Skin epidermis (tissue), 12 donors: ENCODE data around the gene RPTOR.
A peak's percentile ranks its signal among the peaks of the same experiment; 100 is the strongest.

Source experiments
- H3K27ac ChIP-seq, 21 experiments: fragments of 200-600 bp; sonication (generic) in 11 of 21; one replicate each; pipeline ENCODE4 v1.5.0; 2020; ENCODE audit warnings: mild to moderate bottlenecking in 3 of 21, inconsistent platforms in 2 of 21, moderate library complexity in 2 of 21
- H3K4me3 ChIP-seq, 7 experiments: fragments of 200-600 bp; sonication (generic) in 2 of 7; one replicate each; pipeline ENCODE4 v1.5.0; 2020; ENCODE audit warnings: inconsistent platforms in 2 of 7, mild to moderate bottlenecking in 2 of 7, moderate library complexity in 1 of 7

The RPTOR gene

DNA sequence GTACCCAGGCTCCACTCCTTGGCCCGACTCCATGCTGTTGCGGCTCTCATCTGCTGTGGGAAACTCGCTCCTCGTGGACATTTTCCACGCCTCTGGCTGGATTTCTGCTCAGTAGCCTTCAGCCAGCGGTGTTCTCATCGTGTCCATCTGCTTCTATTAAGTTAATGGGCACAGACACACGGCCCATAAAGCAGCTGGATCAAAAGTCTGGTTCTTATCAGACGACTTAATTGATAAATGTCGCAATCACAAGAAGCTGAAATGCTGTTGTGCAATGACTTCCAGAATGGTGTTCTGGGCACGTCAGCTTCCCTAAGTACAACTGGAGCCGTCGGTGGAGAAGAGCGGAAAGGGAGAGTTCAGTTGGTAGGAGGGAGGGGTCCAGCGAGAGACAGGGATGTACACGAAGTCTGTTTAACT is 235.3 kb downstream of the RPTOR start:
- H3K4me3 ChIP-seq, result no peak overlapping the region
- H3K27ac ChIP-seq, result peak overlapping the region in 6 of 21 experiments; percentile 29 to 67 (median 62)

DNA sequence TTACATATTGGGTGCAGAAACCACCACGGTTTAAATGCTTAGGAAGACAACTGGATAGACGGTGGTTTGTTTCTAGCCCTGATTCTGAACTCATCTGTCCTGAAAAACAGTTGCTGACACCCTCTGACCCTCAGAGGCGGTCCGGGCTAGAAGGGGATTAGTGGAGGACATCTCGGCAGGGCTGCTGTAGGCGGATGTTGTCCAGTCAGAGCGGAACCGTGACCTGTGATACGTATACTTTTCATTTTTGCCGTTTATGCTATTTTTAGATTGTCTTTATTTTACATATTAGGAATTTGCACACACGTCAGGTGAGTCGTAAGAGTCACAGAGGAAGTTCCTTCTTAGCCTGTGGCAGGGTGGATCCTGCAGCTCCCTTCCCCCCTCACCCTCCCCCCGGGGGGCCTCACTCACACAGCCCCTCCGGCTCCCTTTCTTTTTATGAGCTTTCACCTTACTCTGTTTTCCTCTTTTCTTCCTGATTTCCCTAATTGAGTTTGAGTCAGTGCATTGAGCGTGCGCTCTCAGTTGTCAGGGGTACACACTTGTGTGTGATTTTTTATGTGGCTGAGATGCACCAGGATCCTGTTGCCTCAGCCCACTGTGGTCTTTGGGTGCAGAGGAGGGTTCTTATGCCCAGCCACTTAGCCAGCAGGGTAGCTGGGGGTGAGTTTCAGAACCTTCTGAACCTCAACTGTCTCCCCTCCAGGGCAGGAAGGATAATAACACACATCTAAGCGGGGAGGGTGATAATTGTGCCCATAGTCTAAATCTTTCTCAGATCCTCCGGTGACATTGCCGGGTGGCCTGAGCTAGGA is 236.0 kb downstream of the RPTOR start:
- no peak overlapping the region for H3K4me3 ChIP-seq
- H3K27ac ChIP-seq, result peak overlapping the region in 10 of 21 experiments; percentile 0 to 67 (median 44)

DNA sequence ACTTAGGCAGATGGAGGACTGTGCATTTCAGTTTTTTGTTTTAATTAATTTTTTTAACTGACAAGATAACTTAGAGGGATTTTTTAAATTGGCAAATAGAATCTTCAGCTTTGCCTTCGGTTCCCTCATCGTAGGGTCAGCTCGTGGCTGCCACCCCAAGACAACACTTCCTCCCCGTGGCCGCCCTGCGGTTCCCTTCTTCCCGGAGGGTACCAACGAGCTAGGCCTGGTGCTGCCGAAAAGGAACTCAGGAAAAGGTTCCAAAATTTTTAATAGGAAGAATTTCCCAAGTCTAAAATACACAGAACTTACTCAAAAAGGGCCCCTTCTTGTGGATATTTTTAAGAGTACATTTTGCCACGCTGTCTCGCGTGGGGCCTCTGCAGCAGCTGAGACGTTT is 236.6 kb downstream of the RPTOR start:
- Histone ChIP-seq H3K27ac (peak overlapping the region in 9 of 21 experiments; percentile 0 to 67 (median 37)), H3K4me3 (no peak overlapping the region)

DNA sequence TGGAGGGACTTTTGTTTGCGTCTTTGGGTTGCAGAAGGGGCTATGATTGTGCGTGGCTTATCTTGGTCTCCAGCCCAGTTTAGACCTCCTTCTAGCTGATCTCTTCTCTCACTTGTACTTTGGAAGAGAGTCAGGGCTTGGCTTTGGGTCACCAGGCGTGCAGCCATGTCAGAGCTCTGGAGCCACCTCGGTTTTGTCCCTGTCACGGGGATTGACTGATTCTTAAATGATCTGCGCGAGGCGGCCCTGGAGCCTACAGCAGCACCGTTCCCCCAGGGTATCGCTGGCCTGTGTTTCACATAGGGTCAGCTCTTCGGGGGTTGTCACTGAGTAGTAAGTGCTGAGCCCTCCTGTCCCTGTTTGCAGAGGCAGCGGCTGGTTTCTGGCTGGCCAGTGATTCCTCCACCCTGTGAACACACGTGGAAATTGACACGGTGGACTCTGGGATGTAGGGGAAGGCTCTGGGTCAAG is 237.2 kb downstream of the RPTOR start:
- Histone ChIP-seq H3K4me3 (no peak overlapping the region), H3K27ac (peak overlapping the region in 2 of 21 experiments; percentile 56 to 79)

DNA sequence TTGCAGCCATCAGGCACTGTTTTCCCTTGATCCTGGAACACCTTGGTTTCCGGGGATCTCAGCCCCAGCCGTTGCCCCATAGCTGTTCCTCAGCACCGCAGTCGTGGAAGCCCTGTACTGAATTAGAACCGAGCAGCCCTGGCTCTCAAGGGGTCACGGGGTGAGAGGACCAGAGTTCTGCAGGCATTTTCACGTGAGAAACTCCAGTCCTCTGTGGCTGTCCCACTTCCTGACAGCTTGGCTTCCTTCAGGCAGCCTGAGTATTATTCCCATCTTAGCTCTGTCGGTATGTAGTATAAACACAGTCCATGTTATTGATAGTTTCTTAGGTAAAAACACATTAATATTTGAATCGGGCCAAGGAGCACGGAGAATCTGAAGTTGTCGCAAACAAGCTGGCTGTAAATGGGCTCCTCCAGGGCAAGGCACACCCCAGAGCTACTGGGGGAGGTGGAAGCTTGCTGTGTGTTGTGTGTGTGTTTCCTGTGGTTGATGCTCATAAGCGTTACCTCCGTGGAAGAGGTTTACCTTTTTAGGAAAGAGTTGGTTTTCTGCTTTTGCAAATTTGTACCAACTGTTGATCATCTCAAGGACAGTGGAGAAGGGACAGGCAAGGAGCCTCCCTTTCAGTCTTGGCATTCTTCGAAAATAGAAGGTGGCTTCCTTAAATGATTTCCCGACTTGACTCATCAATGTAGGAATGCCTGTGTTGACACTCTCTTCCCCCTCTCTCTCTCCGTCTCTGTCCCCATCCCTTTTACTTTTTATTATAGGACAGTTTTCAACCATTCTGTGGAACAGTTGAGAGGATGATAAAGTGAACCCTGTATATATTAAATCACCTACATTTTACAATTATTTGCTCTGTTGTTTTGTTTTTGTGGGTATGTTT is 238.1 kb downstream of the RPTOR start:
- Histone ChIP-seq H3K27ac (peak overlapping the region in 10 of 21 experiments; percentile 8 to 79 (median 40)), H3K4me3 (no peak overlapping the region)

DNA sequence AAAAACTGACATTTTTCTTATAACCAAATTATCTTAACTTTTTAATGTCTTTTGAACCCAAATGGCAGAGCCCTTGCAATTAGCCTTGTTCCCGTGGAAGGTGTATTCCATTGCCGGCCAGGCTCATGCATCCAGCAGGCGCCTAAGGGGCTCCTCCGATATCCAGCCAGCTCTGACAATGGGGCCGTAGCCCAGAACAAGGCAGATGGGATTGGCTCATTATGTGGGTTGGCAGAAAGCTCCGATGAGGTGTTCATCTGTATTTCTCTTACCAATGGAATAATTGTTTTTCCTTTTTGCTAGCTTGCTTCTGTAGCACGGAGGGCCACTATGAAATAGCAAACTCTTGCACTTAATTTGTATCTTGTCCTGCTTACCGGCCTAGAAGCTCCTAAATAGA is 238.8 kb downstream of the RPTOR start:
- H3K27ac ChIP-seq, result peak overlapping the region in 5 of 21 experiments; percentile 15 to 79 (median 42)
- no peak overlapping the region for H3K4me3 ChIP-seq

DNA sequence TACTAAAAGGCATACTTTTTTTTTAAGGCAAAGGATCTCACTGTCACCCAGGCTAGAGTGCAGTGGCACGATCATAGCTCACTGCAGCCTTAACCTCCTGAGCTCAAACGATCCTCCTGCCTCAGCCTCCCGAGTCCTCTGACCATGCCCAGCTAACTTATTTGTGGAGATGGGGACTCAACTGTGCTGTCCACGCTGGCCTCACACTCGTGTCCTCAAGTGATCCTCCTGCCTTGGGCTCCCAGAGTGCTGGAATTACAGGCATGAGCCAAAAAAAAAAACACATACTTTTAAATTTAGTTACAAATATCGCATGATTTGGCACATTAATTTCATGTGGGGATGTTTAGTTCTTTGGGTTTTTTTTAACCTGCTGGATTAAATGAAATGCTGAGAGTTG is 239.3 kb downstream of the RPTOR start:
- Histone ChIP-seq H3K27ac (peak overlapping the region in 2 of 21 experiments; percentile 56 to 79), H3K4me3 (no peak overlapping the region)

DNA sequence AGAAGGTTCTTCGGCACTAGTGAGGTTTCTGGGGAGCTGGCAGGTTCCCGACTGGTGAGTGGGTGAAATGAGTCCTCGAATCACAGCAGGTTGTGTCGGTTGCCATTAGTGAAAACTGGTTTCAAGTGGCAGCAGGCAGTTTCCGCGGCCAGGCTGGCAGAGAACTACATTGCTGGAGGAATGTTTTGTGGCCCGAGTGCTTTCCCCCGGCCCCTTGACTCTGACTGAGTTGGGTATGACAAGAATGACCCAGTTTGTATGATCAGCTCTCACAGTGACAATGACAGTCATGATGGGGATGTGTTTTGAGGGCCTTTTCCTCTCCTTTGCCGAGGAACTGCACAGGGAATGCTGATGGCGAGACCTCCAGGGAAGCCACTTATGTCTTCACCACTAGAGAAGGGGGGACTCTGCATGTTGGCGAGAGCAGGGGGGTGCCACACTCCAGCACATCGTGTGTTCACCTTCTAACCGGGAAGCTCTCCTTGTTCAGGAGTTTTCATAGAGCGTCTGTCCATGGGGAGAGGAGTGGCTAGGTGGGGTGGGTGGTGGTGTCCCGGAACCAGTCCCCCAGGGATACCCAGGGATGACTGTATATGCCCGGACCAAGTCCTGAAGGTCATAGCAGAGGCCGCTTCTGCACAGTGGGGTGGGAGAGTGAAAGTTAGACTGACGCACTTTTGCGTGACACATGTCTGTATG is 241.0 kb downstream of the RPTOR start:
- Histone ChIP-seq H3K27ac (peak overlapping the region in 1 of 21 experiments; percentile 16), H3K4me3 (no peak overlapping the region)

DNA sequence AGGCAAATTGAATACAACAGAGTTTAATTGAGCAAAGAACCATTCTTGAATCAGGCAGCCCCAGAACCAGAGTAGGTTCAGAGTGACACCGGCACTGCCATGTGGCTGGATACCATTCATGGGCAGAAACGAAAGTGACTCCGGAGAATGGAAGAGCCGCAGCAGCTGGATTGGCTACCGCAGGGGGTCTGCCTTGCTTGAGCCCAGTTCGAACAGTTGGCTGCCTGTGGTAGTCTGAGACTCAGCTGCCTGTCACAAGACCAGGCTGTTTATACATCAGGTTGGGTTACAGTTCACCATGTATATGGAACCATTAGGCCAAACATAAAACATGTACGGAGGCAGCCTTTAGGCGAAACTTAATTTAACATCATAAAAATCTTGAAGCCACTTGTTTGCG is 241.8 kb downstream of the RPTOR start:
- Histone ChIP-seq H3K4me3 (no peak overlapping the region), H3K27ac (peak overlapping the region in 1 of 21 experiments; percentile 6)

DNA sequence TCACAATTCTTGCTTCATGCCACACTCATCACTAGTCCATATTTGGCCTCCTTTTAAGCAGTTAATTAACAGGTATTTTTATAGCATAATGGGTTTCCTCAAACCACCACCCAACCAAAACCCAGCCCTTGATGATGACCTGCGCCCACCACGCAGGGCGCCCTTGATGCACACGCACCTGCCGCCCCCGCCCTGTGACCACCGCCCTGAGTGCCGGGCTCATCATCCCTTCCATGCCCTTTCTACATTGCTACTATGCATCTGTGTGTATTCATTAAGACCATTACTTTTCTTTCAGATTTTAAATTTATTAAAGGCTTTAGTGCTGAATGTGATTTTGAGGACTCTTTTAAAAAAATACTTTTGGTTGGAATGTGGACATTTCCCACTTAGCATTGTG is 242.2 kb downstream of the RPTOR start:
- H3K27ac ChIP-seq, result peak overlapping the region in 1 of 21 experiments; percentile 6
- H3K4me3 ChIP-seq, result no peak overlapping the region

DNA sequence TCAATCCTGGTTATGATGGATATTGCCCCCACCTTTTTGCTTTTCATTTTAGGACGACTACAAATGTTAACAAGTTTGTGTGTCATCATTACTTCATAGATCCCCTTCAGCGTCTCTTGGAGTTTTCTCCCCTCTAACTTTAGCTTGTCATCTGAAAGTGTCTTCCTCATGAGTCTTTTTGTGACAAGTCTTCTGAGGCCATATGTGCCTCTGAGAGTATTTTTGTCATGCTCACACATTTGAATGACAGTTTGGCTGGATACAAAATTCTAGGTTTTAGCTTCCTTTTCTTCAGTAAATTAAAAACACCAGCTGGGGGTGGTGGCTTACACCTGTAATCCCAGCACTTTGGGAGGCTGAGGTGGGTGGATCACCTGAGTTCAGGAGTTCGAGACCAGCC is 243.2 kb downstream of the RPTOR start:
- H3K27ac ChIP-seq, result peak overlapping the region in 1 of 21 experiments; percentile 82

DNA sequence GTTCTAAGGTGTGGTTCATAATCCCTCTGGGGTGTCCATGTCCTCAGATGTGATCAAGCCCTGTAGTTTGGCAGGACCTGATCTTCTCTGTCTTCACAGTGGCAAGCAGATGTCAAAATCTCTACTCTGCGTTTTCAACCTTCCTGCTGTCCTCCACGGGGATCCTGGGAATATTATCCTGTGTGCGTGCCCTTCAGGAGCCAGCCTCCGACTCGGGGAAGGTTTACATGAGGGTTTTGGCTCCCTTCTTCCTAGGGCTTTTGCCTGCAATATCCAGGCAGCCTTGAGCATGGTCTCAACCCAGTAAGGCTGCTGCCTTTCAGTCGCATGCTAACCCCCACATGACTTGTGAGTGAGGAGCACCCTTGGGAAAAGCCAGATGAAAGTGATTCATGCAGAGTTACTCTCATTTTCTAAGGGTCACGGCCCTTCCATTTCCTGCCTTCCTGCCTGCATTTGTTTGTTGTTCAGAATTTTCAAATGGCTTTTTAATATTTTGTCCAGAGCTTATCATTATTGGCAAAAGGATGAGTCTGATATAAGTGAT is 244.8 kb downstream of the RPTOR start:
- H3K4me3 ChIP-seq, result no peak overlapping the region
- peak overlapping the region in 13 of 21 experiments; percentile 0 to 82 (median 57) for H3K27ac ChIP-seq

More for the DNA sequence above, 243.2 kb downstream of the RPTOR start:
- H3K4me3 ChIP-seq, result no peak overlapping the region

DNA sequence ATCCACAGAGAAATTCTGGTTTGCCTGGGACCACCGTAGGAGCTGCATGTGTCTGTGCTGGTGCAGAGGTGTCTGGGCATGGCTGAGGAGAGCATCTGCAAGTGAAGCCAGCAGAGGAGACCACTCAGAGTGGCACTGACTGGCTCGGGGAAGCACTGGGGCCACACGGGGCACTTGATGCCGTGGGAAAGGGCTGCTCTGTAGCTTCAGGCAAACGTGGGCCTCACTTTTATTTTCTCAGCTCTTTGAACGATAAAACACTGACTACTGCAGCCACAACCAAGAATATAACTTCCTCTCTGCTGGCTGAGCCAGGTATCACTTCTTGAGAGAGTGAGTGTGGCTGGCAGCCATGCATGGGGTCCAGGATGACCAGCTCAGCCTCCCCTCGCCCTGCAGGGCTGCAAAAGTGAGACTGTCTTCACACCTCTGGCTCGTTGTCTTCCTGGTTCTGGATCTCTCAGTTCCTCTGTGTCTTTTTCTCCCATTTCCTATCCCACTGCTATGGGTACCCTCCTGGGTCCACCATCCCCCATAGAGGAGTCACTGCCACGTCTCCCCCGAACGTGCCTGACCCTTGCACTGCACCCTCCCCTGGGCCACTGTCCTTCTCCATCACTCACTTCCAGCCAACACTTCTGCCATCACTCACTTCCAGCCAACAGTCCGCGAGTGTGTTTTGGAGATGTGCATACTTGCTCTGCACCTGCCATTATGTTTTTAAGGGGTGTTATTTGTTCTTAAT is 245.6 kb downstream of the RPTOR start:
- Histone ChIP-seq H3K27ac (peak overlapping the region in 13 of 21 experiments; percentile 21 to 82 (median 64)), H3K4me3 (no peak overlapping the region)

DNA sequence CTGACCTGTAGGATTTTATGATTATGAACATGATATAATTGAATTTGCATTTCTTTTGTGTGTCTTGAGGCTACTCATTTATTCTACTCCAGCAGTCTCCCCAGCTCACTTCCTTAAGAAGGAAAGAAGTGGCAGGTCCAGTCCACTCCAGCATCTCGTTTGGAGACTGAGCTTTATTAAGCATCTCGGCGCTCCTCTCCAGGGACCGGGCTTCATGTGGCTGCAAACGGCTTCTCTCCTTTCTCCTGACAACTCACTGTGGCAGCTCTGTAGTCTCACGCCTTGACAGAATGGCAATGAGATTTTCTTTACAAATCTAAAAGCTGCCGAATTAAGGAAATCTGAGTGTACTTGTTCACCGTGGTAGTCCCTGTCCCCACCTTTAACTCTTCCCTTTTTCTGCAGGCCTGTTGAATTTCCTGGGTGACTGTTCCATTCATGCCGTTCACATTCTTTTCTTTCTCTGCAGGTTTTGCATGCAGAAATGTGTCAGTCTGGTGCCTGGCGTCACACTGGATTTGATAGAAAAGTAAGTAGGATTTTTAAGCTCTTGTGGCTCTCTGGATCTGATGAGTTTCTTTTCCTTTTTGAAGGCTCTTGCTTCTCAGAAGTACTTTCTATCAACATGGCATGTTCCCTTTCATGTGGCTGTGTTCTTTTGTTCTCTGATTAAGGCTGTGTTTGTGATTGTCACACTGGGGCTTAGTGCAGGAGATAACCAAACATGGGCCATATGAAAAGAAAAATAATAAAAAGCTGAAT is 246.5 kb downstream of the RPTOR start:
- peak overlapping the region in 11 of 21 experiments; percentile 42 to 82 (median 65) for H3K27ac ChIP-seq
- no peak overlapping the region for H3K4me3 ChIP-seq

DNA sequence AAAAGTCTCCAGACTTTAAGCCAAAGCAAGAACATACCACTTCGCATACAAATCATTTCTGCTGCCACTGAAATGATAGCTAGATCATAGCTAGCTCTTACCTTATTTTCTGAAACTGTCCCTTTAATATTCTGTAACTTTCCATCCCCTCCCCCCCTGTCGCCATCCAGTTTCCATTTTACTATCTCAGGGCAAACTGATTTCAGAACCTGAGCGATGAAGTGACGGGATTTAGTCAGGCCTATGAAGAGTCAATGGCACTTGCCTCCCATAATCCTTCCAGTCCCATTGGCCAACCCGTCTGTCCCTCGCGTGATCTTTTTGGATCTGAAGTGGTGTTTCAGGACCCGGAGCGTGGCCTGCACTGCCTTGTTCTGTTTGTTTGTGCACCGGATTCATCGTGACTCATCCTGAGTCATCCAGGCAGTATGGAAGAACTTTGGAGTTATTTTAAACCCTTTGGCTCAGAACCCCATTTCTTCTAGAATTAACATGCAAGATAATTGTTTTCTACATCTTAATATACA is 247.2 kb downstream of the RPTOR start:
- Histone ChIP-seq H3K4me3 (no peak overlapping the region), H3K27ac (peak overlapping the region in 14 of 21 experiments; percentile 21 to 82 (median 62))

DNA sequence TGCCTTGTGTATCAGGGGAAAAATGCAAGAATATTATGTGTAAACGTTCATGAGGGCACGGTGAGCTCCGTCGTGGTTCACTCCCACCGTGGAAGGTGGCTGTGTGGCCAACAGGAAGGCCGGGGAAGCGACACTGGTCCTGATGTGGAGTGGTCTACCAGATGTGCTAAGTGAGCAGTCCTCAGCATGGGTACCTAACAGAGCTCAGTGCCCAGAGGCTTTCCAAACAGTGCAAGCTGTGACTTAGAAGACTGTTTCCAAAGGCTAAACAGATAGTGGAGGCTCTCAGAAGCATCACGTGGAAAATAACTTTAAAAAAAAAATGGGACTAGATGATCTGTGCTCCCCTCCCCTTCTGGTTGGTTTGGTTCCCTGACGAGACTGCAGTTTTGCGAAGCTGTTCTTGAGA is 247.7 kb downstream of the RPTOR start:
- Histone ChIP-seq H3K4me3 (no peak overlapping the region), H3K27ac (peak overlapping the region in 15 of 21 experiments; percentile 21 to 82 (median 62))

DNA sequence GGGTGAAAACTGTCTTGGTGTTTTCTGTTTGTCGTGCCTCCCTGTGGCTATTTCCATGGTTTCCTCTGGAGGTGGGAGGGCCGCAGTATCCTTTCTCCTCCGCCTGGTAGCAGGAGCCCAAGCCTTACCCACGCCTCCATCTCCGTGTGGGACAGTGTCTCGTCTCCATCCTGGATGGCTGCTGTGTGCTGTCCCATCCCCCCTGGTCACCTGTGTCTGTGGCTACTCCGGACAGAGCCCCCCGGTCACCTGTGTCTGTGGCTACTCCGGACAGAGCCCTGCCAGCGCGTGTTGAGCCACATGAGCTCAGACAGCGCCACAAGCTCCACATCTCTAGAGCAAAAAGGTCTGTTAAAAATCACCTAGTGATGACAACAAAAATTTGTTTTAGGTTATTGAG is 248.8 kb downstream of the RPTOR start:
- Histone ChIP-seq H3K4me3 (no peak overlapping the region), H3K27ac (peak overlapping the region in 3 of 21 experiments; percentile 1 to 23 (median 6))
